ENCODE measurements around the gene AFP. TPM values are rescaled to one million over a fixed set of nuclear protein-coding genes. Genes with fewer than 3 reads are reported as not detected.

Gene AFP
- total RNA-seq, 1 donor from 2014 or later = not detected

GRCh38 chr4:73451981-73452747 is 16.1 kb downstream of the AFP start:
- TF ChIP-seq POLR2A (IDR thresholded peaks at IDR 0.05) (no peak), POLR2AphosphoS5 (IDR thresholded peaks at IDR 0.05; ENCODE audit: insufficient read depth in 1 of 2, low read depth in 1 of 2) (no peak)
- TF ChIP-seq, protein P1, sequence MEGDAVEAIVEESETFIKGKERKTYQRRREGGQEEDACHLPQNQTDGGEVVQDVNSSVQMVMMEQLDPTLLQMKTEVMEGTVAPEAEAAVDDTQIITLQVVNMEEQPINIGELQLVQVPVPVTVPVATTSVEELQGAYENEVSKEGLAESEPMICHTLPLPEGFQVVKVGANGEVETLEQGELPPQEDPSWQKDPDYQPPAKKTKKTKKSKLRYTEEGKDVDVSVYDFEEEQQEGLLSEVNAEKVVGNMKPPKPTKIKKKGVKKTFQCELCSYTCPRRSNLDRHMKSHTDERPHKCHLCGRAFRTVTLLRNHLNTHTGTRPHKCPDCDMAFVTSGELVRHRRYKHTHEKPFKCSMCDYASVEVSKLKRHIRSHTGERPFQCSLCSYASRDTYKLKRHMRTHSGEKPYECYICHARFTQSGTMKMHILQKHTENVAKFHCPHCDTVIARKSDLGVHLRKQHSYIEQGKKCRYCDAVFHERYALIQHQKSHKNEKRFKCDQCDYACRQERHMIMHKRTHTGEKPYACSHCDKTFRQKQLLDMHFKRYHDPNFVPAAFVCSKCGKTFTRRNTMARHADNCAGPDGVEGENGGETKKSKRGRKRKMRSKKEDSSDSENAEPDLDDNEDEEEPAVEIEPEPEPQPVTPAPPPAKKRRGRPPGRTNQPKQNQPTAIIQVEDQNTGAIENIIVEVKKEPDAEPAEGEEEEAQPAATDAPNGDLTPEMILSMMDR (IDR thresholded peaks at IDR 0.05) = no peak
- H3K27ac ChIP-seq = no peak overlapping the region
- intact Hi-C loops (cut with DNase I) = no loop called here
- no peak for DNase-seq (ENCODE audit: extremely low spot score in 2 of 2)
- no peaks in the 10 kb centered on the region for H3K36me3 ChIP-seq
- no peaks in the 10 kb centered on the region for H3K27me3 ChIP-seq
- no peak overlapping the region for H3K4me3 ChIP-seq
- no peaks in the 10 kb centered on the region for H3K4me1 ChIP-seq
- no peaks in the 10 kb centered on the region for H3K9me3 ChIP-seq

DNA sequence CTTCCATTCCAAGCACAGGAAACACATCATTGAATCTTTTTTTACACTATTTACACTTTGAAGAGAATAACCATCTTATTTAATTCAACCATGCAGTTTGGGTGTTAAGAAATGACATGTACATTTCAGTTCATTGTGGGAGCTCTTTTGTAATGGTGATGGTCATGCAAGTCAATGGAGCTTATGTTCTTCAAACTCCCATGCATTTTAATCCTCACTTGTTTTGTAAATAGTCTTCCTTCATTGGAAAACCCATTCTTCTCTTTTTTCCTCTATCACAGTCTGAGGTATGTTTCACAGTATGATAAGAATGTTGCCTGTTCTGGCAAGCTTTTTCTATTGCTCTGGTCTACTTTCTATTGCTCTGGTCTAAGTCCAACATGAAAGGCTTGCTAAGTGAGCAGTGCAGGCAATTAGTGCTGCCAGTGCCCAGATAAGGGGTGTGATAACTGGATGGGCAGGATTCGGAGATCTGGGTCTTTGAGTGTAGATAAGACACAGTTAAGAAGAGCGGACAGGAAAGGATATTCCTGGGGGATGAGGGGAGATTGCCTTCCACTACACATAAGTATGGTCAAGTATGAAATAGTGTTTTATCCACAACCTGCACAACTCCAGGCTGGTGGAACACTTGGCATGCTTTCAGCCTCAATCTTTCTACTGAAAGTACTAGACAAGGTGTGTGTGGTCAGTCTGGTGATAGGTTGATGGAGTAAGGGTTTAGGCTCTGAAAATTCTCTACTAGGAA is 17.1 kb downstream of the AFP start:
- TF ChIP-seq, protein P1 (IDR thresholded peaks at IDR 0.05) = no peak
- no peak for TF ChIP-seq POLR2AphosphoS5 (IDR thresholded peaks at IDR 0.05; ENCODE audit: insufficient read depth in 1 of 2, low read depth in 1 of 2)
- no peaks in the 10 kb centered on the region for H3K9me3 ChIP-seq
- no peaks in the 10 kb centered on the region for H3K27me3 ChIP-seq
- intact Hi-C loops (cut with DNase I) = no loop called here
- no peaks in the 10 kb centered on the region for H3K36me3 ChIP-seq
- H3K4me3 ChIP-seq = no peak overlapping the region
- DNase-seq (ENCODE audit: extremely low spot score in 2 of 2) = no peak
- H3K4me1 ChIP-seq = no peaks in the 10 kb centered on the region
- no peak overlapping the region for H3K27ac ChIP-seq

DNA sequence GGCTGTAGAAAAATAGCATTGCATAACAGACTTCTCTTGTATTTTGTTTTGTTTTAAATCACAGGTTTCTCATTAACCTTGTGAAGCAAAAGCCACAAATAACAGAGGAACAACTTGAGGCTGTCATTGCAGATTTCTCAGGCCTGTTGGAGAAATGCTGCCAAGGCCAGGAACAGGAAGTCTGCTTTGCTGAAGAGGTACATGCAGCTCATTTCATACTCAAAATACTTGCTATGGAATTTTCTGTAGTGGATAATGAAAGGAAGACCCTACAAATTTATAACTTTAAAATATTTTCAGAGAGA is 17.6 kb downstream of the AFP start:
- Histone ChIP-seq H3K4me3 (no peak overlapping the region), H3K4me1 (no peaks in the 10 kb centered on the region), H3K27me3 (no peaks in the 10 kb centered on the region), H3K9me3 (no peaks in the 10 kb centered on the region), H3K27ac (no peak overlapping the region), H3K36me3 (no peaks in the 10 kb centered on the region)
- DNase-seq (ENCODE audit: extremely low spot score in 2 of 2) = no peak
- intact Hi-C loops (cut with DNase I) = no loop called here
- no peak for TF ChIP-seq POLR2AphosphoS5 (IDR thresholded peaks at IDR 0.05; ENCODE audit: insufficient read depth in 1 of 2, low read depth in 1 of 2)
- TF ChIP-seq POLR2A (IDR thresholded peaks at IDR 0.05) = no peak
- TF ChIP-seq, protein P1 (IDR thresholded peaks at IDR 0.05) = no peak

- intact Hi-C loops (cut with DNase I) = no loop called here
- H3K4me3 ChIP-seq = no peak overlapping the region
- no peaks in the 10 kb centered on the region for H3K36me3 ChIP-seq
- H3K27ac ChIP-seq = no peak overlapping the region
- DNase-seq (ENCODE audit: extremely low spot score in 2 of 2) = no peak
- TF ChIP-seq POLR2AphosphoS5 (IDR thresholded peaks at IDR 0.05; ENCODE audit: insufficient read depth in 1 of 2, low read depth in 1 of 2) (no peak), POLR2A (IDR thresholded peaks at IDR 0.05) (no peak)
- TF ChIP-seq, protein P1 (IDR thresholded peaks at IDR 0.05) = no peak
- no peaks in the 10 kb centered on the region for H3K4me1 ChIP-seq
- no peaks in the 10 kb centered on the region for H3K27me3 ChIP-seq
- no peaks in the 10 kb centered on the region for H3K9me3 ChIP-seq
These were observed 18.9 kb downstream of the AFP start for GRCh38 chr4:73454920-73455319.
